Osteoblast (primary cell): ENCODE data around the gene ATP10D. TPM values are rescaled to one million over a fixed set of nuclear protein-coding genes. Genes with fewer than 3 reads are reported as not detected.

Source experiments
- DNase-seq: peaks from one replicate; pipeline ENCODE4 v3.0.0; 2011; ENCODE audit warnings: low spot score, mixed read lengths; ENCODE audit not compliant: insufficient read length; ENCODE audit errors: missing footprints
- H2AFZ ChIP-seq: 2 replicates; pipeline ENCODE4 v1.6.0; 2011; ENCODE audit warnings: mild to moderate bottlenecking, low read length
- H3K27ac ChIP-seq: 2 replicates; pipeline ENCODE4 v1.5.1; 2011; ENCODE audit warnings: mild to moderate bottlenecking, low read depth, low read length, moderate library complexity
- H3K27me3 ChIP-seq: 2 replicates; pipeline ENCODE4 v1.6.0; 2012; ENCODE audit warnings: mild to moderate bottlenecking, control low read depth, inconsistent platforms, low read length, moderate library complexity; ENCODE audit not compliant: insufficient read depth
- H3K36me3 ChIP-seq: 2 replicates; pipeline ENCODE4 v1.5.1; 2011; ENCODE audit warnings: mild to moderate bottlenecking, low read length, control low read depth, moderate library complexity; ENCODE audit not compliant: insufficient read depth
- H3K4me1 ChIP-seq: 2 replicates; pipeline ENCODE4 v1.5.1; 2011; ENCODE audit warnings: mild to moderate bottlenecking, low read length, control low read depth, moderate library complexity; ENCODE audit not compliant: insufficient read depth
- H3K4me2 ChIP-seq: 2 replicates; pipeline ENCODE4 v1.6.0; 2011; ENCODE audit warnings: mild to moderate bottlenecking, low read length; ENCODE audit not compliant: insufficient read depth
- H3K4me3 ChIP-seq: fragments of 200-600 bp; sonication (generic); 3 replicates; pipeline ENCODE4 v1.5.1; 2012; ENCODE audit warnings: mild to moderate bottlenecking, low read length, inconsistent platforms; ENCODE audit not compliant: insufficient read depth
- H3K79me2 ChIP-seq: 2 replicates; pipeline ENCODE4 v1.6.0; 2012; ENCODE audit warnings: mild to moderate bottlenecking, low read length, control low read depth, inconsistent platforms; ENCODE audit not compliant: insufficient read depth
- H3K9me3 ChIP-seq: 2 replicates; pipeline ENCODE4 v1.5.1; 2011; ENCODE audit warnings: low read depth, low read length, control low read depth
- H4K20me1 ChIP-seq: 2 replicates; pipeline ENCODE4 v1.6.0; 2012; ENCODE audit warnings: mild to moderate bottlenecking, low read length, control low read depth; ENCODE audit not compliant: insufficient read depth
- total RNA-seq: library from RNA; depleted of rRNA; stranded (reverse); fragments of >200 nt; gene quantifications from 2 replicates; pipeline ENCODE4 v1.2.3, GENCODE V29; 2012
- TF ChIP-seq, protein P1 (sequence below): IDR thresholded peaks from 2 replicates; pipeline ENCODE4 v1.5.1; 2011; ENCODE audit warnings: mild to moderate bottlenecking, low read depth, low read length, moderate library complexity; ENCODE audit errors: extremely low read depth

Gene ATP10D
- total RNA-seq, 1 donor = 51.8 TPM

GRCh38 chr4:47468706-47469365 is 16.2 kb upstream of the ATP10D start:
- peak; percentile 78 for DNase-seq
- TF ChIP-seq, protein P1, sequence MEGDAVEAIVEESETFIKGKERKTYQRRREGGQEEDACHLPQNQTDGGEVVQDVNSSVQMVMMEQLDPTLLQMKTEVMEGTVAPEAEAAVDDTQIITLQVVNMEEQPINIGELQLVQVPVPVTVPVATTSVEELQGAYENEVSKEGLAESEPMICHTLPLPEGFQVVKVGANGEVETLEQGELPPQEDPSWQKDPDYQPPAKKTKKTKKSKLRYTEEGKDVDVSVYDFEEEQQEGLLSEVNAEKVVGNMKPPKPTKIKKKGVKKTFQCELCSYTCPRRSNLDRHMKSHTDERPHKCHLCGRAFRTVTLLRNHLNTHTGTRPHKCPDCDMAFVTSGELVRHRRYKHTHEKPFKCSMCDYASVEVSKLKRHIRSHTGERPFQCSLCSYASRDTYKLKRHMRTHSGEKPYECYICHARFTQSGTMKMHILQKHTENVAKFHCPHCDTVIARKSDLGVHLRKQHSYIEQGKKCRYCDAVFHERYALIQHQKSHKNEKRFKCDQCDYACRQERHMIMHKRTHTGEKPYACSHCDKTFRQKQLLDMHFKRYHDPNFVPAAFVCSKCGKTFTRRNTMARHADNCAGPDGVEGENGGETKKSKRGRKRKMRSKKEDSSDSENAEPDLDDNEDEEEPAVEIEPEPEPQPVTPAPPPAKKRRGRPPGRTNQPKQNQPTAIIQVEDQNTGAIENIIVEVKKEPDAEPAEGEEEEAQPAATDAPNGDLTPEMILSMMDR = no peak
- H4K20me1 ChIP-seq = no peaks in the 10 kb centered on the region
- peaks cover 24% of the 10 kb centered on the region for H3K4me1 ChIP-seq
- H3K36me3 ChIP-seq = no peaks in the 10 kb centered on the region
- no peaks in the 10 kb centered on the region for H3K79me2 ChIP-seq
- H3K4me3 ChIP-seq = no peak overlapping the region
- H3K9me3 ChIP-seq = no peaks in the 10 kb centered on the region
- H3K4me2 ChIP-seq = peak overlapping the region; percentile 56
- no peaks in the 10 kb centered on the region for H3K27me3 ChIP-seq
- no peak overlapping the region for H2AFZ ChIP-seq
- H3K27ac ChIP-seq = peak overlapping the region; percentile 50

- no peaks in the 10 kb centered on the region for H4K20me1 ChIP-seq
- TF ChIP-seq, protein P1 = no peak
- no peaks in the 10 kb centered on the region for H3K27me3 ChIP-seq
- no peak overlapping the region for H3K4me3 ChIP-seq
- no peak for DNase-seq
- H3K79me2 ChIP-seq = no peaks in the 10 kb centered on the region
- peaks cover 22% of the 10 kb centered on the region for H3K4me1 ChIP-seq
- no peaks in the 10 kb centered on the region for H3K9me3 ChIP-seq
- H3K27ac ChIP-seq = peak overlapping the region; percentile 50
- H3K36me3 ChIP-seq = no peaks in the 10 kb centered on the region
- H3K4me2 ChIP-seq = peak overlapping the region; percentile 25
- H2AFZ ChIP-seq = no peak overlapping the region
Measured at GRCh38 chr4:47469951-47470350, 15.1 kb upstream of the ATP10D start.

DNA sequence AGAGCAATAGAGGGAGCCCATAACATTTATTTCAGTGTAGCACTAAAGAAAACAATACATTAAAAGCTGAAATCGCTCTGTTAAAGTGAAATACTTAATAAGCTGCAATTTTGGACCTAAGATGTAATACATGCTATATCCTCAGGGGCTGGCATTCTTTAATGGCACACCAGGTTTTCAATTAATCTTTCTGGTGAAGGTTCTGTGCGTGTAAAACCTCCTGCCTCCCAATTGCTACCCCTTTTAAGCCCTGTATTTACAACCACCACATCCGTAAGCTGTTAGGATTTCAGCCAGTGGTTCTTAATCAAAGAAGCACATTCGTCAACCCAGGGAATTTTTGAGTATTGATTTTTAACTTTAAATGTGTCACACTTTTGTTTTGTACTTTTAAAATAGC is 14.0 kb upstream of the ATP10D start:
- Histone ChIP-seq H3K4me2 (no peak overlapping the region), H2AFZ (no peak overlapping the region), H3K27ac (no peak overlapping the region), H3K4me3 (no peak overlapping the region), H3K4me1 (peaks cover 22% of the 10 kb centered on the region), H3K79me2 (no peaks in the 10 kb centered on the region), H3K9me3 (no peaks in the 10 kb centered on the region), H3K36me3 (no peaks in the 10 kb centered on the region), H3K27me3 (no peaks in the 10 kb centered on the region), H4K20me1 (no peaks in the 10 kb centered on the region)
- DNase-seq = no peak
- TF ChIP-seq, protein P1 = no peak

DNA sequence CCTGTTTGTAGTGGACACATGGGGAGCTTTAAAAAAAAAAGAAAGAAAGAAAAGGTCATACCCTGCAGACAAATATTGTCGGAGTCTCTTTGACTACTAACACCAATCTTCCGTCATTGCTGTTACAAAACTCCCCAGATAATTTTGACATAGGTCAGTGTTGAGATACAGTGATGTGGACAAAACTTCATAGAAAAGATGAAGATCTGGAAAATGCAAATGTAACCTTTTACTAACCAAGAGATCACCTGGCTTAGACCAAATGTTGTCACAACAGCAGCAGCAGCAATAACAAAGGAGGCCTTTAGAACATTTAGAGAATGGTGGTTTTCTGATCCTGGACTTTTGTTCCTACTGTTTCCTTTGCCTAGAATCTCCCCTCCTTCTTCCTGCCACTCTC is 13.5 kb upstream of the ATP10D start:
- Histone ChIP-seq H3K9me3 (no peaks in the 10 kb centered on the region), H3K4me1 (peaks cover 22% of the 10 kb centered on the region), H3K36me3 (no peaks in the 10 kb centered on the region), H3K79me2 (no peaks in the 10 kb centered on the region), H2AFZ (no peak overlapping the region), H3K4me2 (no peak overlapping the region), H3K27ac (no peak overlapping the region), H3K27me3 (no peaks in the 10 kb centered on the region), H4K20me1 (no peaks in the 10 kb centered on the region), H3K4me3 (no peak overlapping the region)
- no peak for DNase-seq
- TF ChIP-seq, protein P1 = no peak
